Transverse colon (tissue), 4 donors: ENCODE results near the gene SLC17A9. TPM values are rescaled to one million over a fixed set of nuclear protein-coding genes. Genes with fewer than 3 reads are reported as not detected.

ENCODE experiments used
- DNase-seq: peaks from one replicate; pipeline ENCODE4 v3.0.0-alpha.2; 2019
- H3K27ac ChIP-seq, 4 donors: fragments of 200-600 bp; sonication (generic); 2 replicates each; pipeline ENCODE4 v1.5.1; 2016 to 2018; ENCODE audit warnings: inconsistent platforms in 4 of 4
- H3K27me3 ChIP-seq: fragments of 200-600 bp; sonication (generic); 2 replicates; pipeline ENCODE4 v1.5.1; 2017; ENCODE audit warnings: inconsistent platforms
- H3K36me3 ChIP-seq, 4 donors: fragments of 200-600 bp; sonication (generic); 2 replicates each; pipeline ENCODE4 v1.5.1; 2017 to 2019; ENCODE audit warnings: inconsistent platforms in 4 of 4
- H3K4me1 ChIP-seq, 4 donors: fragments of 200-600 bp; sonication (generic); 2 replicates each; pipeline ENCODE4 v1.5.1; 2017 to 2020; ENCODE audit warnings: inconsistent platforms in 4 of 4
- H3K4me3 ChIP-seq, 4 donors: fragments of 200-600 bp; sonication (generic); 1 replicate in 1 of 4; 2 replicates in 3 of 4; pipeline versions ENCODE4 v1.5.1 to v1.6.1; 2017 to 2019; ENCODE audit warnings: inconsistent platforms in 4 of 4
- H3K9me3 ChIP-seq, 2 donors: fragments of 200-600 bp; sonication (generic); 2 replicates each; pipeline ENCODE4 v1.5.1; 2017 to 2019; ENCODE audit warnings: inconsistent platforms in 2 of 2
- EP300 ChIP-seq: sonication (generic); formaldehyde crosslinking; IDR thresholded peaks from one replicate; pipeline ENCODE4 v1.6.1; 2017; ENCODE audit warnings: antibody characterized with exemption, low read depth
- POLR2A ChIP-seq: fragments of 450-650 bp; IDR thresholded peaks from one replicate; pipeline ENCODE4 v1.6.1; 2016; ENCODE audit warnings: antibody characterized with exemption, mild to moderate bottlenecking, moderate library complexity
- POLR2AphosphoS5 ChIP-seq, 3 donors: sonication (generic); formaldehyde crosslinking; IDR thresholded peaks; one replicate each; pipeline ENCODE4 v1.6.1; 2016; ENCODE audit warnings: antibody characterized with exemption in 3 of 3
- WGBS, 2 donors: methylation state at CpG; one replicate each; pipeline ENCODE4 v1.1.5; 2018; ENCODE audit warnings: low coverage in 1 of 2; 5-methylcytosine and 5-hydroxymethylcytosine counted together
- in situ Hi-C, 4 donors: fragments of 200-750 bp; cut with MboI; loops; one replicate each; pipeline versions ENCODE4 v1.15.0 to v1.15.1; 2017; ENCODE audit warnings: low sequenced_read_pairs in 3 of 4, low pct_ligation_motif_present in 1 of 4, low pct_unique_long_range_greater_than_20kb in 1 of 4
- intact Hi-C: fragments of 100-400 bp; cut with DNase I; formaldehyde crosslinking; loops from one replicate; pipeline ENCODE4 v1.15.1; 2023; ENCODE audit warnings: low total_unique reads
- total RNA-seq, 4 donors: library from RNA; depleted of rRNA; stranded (reverse); fragments of >200 nt; gene quantifications; one replicate each; pipeline ENCODE4 v1.1.0, GENCODE V29; 2016
- TF ChIP-seq, protein P1 (sequence below), 5 experiments: fragments of 200-600 bp in 3 of 5; fragments of 450-650 bp in 2 of 5; sonication (generic) in 3 of 5; IDR thresholded peaks; 1 replicate in 2 of 5; 2 replicates in 3 of 5; pipeline ENCODE4 v1.5.1; 2016 to 2017; ENCODE audit warnings: antibody characterized with exemption in 5 of 5, inconsistent platforms in 3 of 5, mild to moderate bottlenecking in 2 of 5, moderate library complexity in 1 of 5

SLC17A9 gene
- total RNA-seq, 4 donors from 2014 or later = 2.8 to 32.9 (median 4.6) TPM

DNA sequence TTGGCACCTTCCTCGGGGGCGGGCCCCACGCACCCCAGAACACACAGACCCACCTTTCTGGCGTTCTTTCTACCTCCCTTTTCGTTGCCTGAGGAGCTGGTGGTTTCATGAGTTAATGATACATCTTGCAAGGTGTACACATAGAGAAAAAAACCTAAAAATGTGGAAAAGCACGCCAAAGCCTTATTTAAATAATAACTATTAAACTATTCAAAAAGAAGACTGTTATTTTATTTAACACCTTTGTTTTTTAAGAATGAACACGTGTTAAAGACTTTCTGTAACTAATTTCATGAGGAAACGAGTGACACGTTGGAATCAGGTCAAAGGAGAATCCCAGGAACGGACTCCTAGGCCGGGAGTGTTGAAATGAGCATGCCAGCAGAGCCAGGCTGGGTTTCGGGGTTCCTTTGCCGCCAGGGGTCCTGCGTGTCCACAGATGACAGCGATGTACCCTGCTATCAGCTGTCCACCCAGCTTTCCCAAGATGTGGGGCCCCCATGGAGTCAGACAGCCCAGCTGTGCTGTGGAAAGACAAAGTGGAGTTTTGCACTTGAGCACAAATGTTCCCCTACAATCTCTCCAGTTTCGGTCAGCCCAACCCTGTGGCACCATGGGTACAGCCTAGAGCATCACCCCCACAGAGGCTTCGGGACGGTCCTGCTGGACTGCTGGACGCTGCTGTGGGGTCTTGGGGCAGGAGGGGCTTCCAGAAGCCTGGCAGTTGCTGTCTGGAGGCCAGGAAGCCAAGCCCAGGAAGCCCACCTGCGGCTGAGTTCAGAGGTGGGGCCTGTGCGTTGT is 16.1 kb downstream of the SLC17A9 start:
- peaks cover 32% of the 10 kb centered on the region for H3K27me3 ChIP-seq
- no peaks in the 10 kb centered on the region for H3K9me3 ChIP-seq
- DNase-seq = no peak
- in situ Hi-C loops (no loop called here), intact Hi-C loops (no loop called here)
- H3K36me3 ChIP-seq = no peaks in the 10 kb centered on the region
- no peak overlapping the region for H3K27ac ChIP-seq
- WGBS, 2 donors = 59 to 64% methylated on average over 12 to 21 of the region's 21 CpGs
- H3K4me3 ChIP-seq = no peak overlapping the region
- TF ChIP-seq POLR2AphosphoS5 (IDR thresholded peaks at IDR 0.05) (no peak), EP300 (no peak), POLR2A (no peak)
- TF ChIP-seq, protein P1, sequence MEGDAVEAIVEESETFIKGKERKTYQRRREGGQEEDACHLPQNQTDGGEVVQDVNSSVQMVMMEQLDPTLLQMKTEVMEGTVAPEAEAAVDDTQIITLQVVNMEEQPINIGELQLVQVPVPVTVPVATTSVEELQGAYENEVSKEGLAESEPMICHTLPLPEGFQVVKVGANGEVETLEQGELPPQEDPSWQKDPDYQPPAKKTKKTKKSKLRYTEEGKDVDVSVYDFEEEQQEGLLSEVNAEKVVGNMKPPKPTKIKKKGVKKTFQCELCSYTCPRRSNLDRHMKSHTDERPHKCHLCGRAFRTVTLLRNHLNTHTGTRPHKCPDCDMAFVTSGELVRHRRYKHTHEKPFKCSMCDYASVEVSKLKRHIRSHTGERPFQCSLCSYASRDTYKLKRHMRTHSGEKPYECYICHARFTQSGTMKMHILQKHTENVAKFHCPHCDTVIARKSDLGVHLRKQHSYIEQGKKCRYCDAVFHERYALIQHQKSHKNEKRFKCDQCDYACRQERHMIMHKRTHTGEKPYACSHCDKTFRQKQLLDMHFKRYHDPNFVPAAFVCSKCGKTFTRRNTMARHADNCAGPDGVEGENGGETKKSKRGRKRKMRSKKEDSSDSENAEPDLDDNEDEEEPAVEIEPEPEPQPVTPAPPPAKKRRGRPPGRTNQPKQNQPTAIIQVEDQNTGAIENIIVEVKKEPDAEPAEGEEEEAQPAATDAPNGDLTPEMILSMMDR (IDR thresholded peaks at IDR 0.05) = no peak
- peaks cover 6 to 11% (median 7%) of the 10 kb centered on the region in 4 donors for H3K4me1 ChIP-seq

DNA sequence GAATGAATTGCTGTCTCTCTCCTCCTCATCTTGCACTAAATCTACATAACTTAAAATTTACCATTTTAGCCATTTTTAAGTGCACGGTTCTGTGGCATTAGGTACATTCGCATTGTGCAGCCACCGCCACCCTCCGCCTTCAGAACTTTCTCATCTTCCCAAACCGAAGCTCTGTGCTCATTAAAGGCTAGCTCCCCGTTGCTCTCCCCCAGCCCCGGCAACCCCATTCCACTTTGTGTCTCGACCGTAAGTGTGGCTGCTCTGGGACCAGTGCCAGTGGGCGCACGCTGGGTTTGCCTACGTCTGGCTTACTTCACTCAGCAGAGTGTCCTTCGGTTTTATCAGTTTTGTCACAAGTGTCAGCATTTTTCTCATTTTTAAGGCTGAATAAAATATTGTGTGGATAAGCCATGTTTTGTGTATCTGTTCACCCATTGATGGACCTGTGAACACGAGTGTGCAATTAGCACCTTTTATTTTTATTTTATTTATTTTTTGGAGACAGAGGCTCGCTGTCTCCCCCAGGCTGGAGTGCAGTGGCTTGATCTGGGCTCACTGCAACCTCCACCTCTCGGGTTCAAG is 16.8 kb downstream of the SLC17A9 start:
- intact Hi-C loops = no loop called here
- TF ChIP-seq POLR2AphosphoS5 (IDR thresholded peaks at IDR 0.05) = no peak
- no peak for TF ChIP-seq POLR2A
- TF ChIP-seq EP300 = no peak
- TF ChIP-seq, protein P1 (IDR thresholded peaks at IDR 0.05) = no peak

DNA sequence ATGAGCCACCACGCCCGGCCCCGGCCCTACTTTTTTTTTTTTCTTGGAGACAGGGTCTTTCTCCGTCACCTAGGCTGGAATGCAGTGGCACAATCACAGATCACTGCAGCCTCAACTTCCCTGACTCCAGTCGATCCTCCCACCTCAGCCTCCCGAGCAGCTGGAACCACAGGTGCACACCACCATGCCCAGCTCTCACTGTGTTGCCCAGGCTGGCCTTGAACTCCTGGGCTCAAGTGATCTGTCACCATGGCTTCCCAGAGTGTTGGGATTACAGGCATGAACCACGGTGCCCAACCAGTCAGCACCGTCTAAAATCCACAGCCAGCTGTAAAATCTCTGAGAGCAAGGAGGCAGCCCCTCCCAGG is 17.4 kb downstream of the SLC17A9 start:
- TF ChIP-seq EP300 (no peak), POLR2A (no peak), POLR2AphosphoS5 (IDR thresholded peaks at IDR 0.05) (no peak)
- TF ChIP-seq, protein P1 (IDR thresholded peaks at IDR 0.05) = no peak
- Histone ChIP-seq H3K4me1 (peaks cover 6 to 11% (median 7%) of the 10 kb centered on the region in 4 donors), H3K36me3 (no peaks in the 10 kb centered on the region), H3K9me3 (no peaks in the 10 kb centered on the region), H3K4me3 (no peak overlapping the region), H3K27ac (no peak overlapping the region), H3K27me3 (peaks cover 45% of the 10 kb centered on the region)
- in situ Hi-C loops = no loop called here
- WGBS, 2 donors = 74% methylated on average over 8 of the region's 8 CpGs; no CpG with 5 or more reads in 1 of the 2 donors
- no peak for DNase-seq
- intact Hi-C loops = no loop called here

More for the DNA sequence above, 16.8 kb downstream of the SLC17A9 start:
- H3K27ac ChIP-seq = no peak overlapping the region
- no peak overlapping the region for H3K4me3 ChIP-seq
- in situ Hi-C loops = no loop called here
- peaks cover 39% of the 10 kb centered on the region for H3K27me3 ChIP-seq
- peaks cover 6 to 11% (median 7%) of the 10 kb centered on the region in 4 donors for H3K4me1 ChIP-seq
- no peaks in the 10 kb centered on the region for H3K36me3 ChIP-seq
- WGBS, 2 donors = 38 to 54% methylated on average over 10 to 16 of the region's 16 CpGs
- H3K9me3 ChIP-seq = no peaks in the 10 kb centered on the region
- no peak for DNase-seq

DNA sequence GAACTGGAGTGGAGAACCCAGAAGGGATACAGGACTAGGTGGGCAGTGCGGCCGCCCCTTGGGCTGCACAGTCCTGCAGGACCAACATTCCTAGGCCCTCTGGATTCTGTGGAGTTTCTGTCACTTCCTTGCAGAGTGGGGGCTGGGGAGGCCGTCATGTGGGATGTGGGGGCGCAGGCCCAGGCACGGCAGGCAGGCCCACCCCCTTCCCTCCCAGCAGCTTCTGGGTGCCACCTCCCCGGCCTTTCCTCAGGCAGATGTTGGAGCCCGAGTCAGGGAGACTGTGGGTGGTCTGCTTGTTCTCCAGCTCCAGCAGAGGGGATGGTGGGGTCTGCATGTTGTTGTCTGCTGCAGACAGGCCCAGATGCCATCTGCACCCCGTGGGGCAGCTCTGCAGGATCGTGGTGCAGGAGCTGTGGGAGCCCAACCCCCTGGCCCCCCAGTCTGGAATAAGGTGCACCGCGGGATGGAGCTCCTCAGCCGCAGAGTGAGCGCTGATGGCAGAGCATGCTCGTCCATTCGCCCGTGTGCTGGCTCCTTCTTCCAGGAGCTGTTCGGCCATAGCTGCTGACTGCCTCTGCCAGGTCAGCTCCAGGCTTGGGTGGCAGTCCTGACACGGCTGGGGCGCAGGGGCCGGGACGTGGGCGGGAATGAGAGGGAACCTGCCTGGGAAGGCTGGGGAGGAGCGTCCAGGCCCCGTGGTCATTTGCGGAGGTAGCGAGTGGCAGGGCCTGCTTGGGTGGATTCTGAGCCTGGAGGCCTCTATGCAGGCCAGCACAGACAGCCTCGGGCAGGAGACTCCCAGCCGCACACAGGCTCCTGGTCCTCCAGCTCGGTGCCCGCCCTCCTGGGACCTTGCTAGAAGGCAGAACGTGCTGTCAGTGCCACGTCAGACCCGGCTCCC is 18.1 kb downstream of the SLC17A9 start:
- no peaks in the 10 kb centered on the region for H3K9me3 ChIP-seq
- peaks cover 6 to 11% (median 7%) of the 10 kb centered on the region in 4 donors for H3K4me1 ChIP-seq
- no peak overlapping the region for H3K4me3 ChIP-seq
- 60% methylated on average over 27 of the region's 33 CpGs; no CpG with 5 or more reads in 1 of the 2 donors for WGBS, 2 donors
- H3K27me3 ChIP-seq = peaks cover 52% of the 10 kb centered on the region
- in situ Hi-C loops = no loop called here
- no peak for DNase-seq
- intact Hi-C loops = no loop called here
- no peaks in the 10 kb centered on the region for H3K36me3 ChIP-seq
- no peak overlapping the region for H3K27ac ChIP-seq
- TF ChIP-seq POLR2A = no peak
- TF ChIP-seq, protein P1 (IDR thresholded peaks at IDR 0.05) = no peak
- no peak for TF ChIP-seq EP300
- TF ChIP-seq POLR2AphosphoS5 (IDR thresholded peaks at IDR 0.05) = no peak
